Right lobe of liver (tissue), 6 donors: ENCODE data around the gene SYNGR3. TPM values are rescaled to one million over a fixed set of nuclear protein-coding genes. Genes with fewer than 3 reads are reported as not detected.

Source experiments
- ATAC-seq, 4 donors: fragments of 200-7000 bp; cut with Tn5 transposase; one replicate each; pipeline ENCODE4 v1.9.1; 2020; ENCODE audit warnings: mild to moderate bottlenecking in 4 of 4, moderate library complexity in 4 of 4
- DNase-seq, 3 donors: peaks; one replicate each; pipeline ENCODE4 v3.0.0-alpha.2; 2020
- H3K27ac ChIP-seq, 3 donors: fragments of 200-600 bp; one replicate each; pipeline ENCODE4 v1.8.0; 2022
- H3K27me3 ChIP-seq, 2 donors: fragments of 200-600 bp; one replicate each; pipeline ENCODE4 v1.8.0; 2022
- H3K36me3 ChIP-seq, 4 donors: fragments of 200-600 bp; sonication (generic) in 1 of 4; one replicate each; pipeline versions ENCODE4 v1.5.1 to v1.8.0; 2017 to 2022; ENCODE audit warnings: control low read depth in 1 of 4
- H3K4me1 ChIP-seq, 4 donors: fragments of 200-600 bp; sonication (generic) in 1 of 4; one replicate each; pipeline versions ENCODE4 v1.5.1 to v1.8.0; 2017 to 2022; ENCODE audit warnings: control low read depth in 1 of 4
- H3K4me3 ChIP-seq, 3 donors: fragments of 200-600 bp; one replicate each; pipeline ENCODE4 v1.8.0; 2022
- H3K9me3 ChIP-seq, 4 donors: fragments of 200-600 bp; sonication (generic) in 1 of 4; one replicate each; pipeline versions ENCODE4 v1.5.1 to v1.8.0; 2017 to 2022; ENCODE audit warnings: control low read depth in 1 of 4
- POLR2A ChIP-seq: fragments of 450-650 bp; IDR thresholded peaks from one replicate; pipeline ENCODE4 v1.6.1; 2017; ENCODE audit warnings: antibody characterized with exemption, mild to moderate bottlenecking
- WGBS: methylation state at CpG from one replicate; pipeline ENCODE4 v1.1.6; 2018; ENCODE audit warnings: low coverage, low lambda C conversion rate; ENCODE audit not compliant: insufficient coverage; ENCODE audit errors: missing lambda C conversion rate; 5-methylcytosine and 5-hydroxymethylcytosine counted together
- intact Hi-C, 2 donors: fragments of 100-400 bp; cut with DNase I; formaldehyde crosslinking; loops; one replicate each; pipeline versions ENCODE4 v1.11.2 to v1.14.1; 2022
- small RNA-seq, 2 experiments: library from RNA; depleted of rRNA; stranded (forward); fragments of <200 nt; gene quantifications; one replicate each; pipeline ENCODE3, GENCODE V24; 2016
- total RNA-seq, 6 experiments: library from RNA; depleted of rRNA in 2 of 6; stranded (reverse); fragments of >200 nt in 2 of 6; fragmentation: NEBNext Ultra II Directional in 3 of 6; extraction: Animal tissue kit (Norgen Biotek cat#: 25700) in 3 of 6; gene quantifications; one replicate each; pipeline versions ENCODE4 v1.1.0 to v1.2.4, GENCODE V29; 2016 to 2023
- TF ChIP-seq, protein P1 (sequence below), 4 donors: fragments of 200-600 bp in 3 of 4; fragments of 450-650 bp in 1 of 4; IDR thresholded peaks; one replicate each; pipeline versions ENCODE4 v1.5.1 to v1.8.0; 2016 to 2022; ENCODE audit warnings: antibody characterized with exemption in 4 of 4, mild to moderate bottlenecking in 2 of 4
- donor health status: DM: no; HTN: yes; CAD: no.
- donor health status: DM: no; HTN: no; CAD: no.
- donor health status: DM: no; HTN: no; CAD: no.
- donor health status: DM: no; HTN: yes; CAD: no.
- donor health status: DM: no; HTN: yes; CAD: no.

The SYNGR3 gene
- total RNA-seq, 6 experiments from 2014 or later = 0.22 TPM; not detected in 5

DNA sequence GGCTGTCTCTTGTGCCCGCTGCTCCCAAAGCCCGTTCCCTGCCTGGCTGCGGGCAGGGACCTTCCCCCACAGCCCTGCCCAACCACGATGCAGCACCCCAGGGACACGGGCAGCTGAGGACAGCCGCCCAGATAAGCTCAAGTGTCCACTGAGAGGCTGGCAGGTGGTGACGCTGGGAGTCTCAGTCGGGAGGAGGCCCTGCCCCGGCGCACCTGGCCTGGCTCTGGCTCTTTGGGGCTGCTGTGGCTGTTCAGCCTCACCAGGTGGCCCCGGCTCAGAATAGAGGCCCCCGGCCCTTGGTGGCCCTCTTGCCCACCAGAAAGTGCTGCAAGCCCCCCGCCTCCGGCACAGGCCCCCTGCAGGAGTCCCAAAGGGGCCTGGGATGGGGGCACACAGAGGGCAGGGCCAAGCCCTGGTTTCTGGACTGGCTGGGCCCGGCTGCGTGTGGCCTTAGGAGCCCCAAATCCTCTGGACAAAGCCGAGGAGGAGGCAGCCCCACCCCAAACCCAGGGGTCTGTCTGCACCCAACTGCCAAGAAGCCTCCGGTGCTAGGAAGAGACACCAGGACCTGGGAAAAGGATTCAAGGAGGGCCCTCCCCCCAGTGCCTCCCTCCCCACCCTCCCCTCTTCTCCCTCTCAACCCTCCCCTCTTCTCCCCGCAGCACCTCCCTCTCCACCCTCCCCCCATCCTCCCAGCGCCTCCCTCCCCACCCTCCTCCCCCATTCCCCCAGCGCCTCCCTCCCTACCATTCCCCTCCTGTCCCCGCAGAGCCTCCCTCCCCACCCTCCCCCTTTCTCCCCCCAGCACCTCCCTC lies 52.6 kb downstream of the SYNGR3 start:
- ATAC-seq = peak in 2 of 4 donors; percentile 4 to 11
- TF ChIP-seq POLR2A = no peak
- TF ChIP-seq, protein P1, sequence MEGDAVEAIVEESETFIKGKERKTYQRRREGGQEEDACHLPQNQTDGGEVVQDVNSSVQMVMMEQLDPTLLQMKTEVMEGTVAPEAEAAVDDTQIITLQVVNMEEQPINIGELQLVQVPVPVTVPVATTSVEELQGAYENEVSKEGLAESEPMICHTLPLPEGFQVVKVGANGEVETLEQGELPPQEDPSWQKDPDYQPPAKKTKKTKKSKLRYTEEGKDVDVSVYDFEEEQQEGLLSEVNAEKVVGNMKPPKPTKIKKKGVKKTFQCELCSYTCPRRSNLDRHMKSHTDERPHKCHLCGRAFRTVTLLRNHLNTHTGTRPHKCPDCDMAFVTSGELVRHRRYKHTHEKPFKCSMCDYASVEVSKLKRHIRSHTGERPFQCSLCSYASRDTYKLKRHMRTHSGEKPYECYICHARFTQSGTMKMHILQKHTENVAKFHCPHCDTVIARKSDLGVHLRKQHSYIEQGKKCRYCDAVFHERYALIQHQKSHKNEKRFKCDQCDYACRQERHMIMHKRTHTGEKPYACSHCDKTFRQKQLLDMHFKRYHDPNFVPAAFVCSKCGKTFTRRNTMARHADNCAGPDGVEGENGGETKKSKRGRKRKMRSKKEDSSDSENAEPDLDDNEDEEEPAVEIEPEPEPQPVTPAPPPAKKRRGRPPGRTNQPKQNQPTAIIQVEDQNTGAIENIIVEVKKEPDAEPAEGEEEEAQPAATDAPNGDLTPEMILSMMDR (IDR thresholded peaks at IDR 0.05) = no peak
- DNase-seq = peak in 2 of 3 donors; percentile 87 to 90
- no peaks in the 10 kb centered on the region for H3K9me3 ChIP-seq
- H3K4me3 ChIP-seq = no peak overlapping the region
- peak overlapping the region in 2 of 3 donors; percentile 86 to 96 for H3K27ac ChIP-seq
- peaks cover 1 to 47% (median 24%) of the 10 kb centered on the region in 4 donors for H3K4me1 ChIP-seq
- H3K36me3 ChIP-seq = peaks cover 0 to 4% (median 1%) of the 10 kb centered on the region in 4 donors
- 31% methylated on average over 6 of the region's 22 CpGs for WGBS
- no peaks in the 10 kb centered on the region for H3K27me3 ChIP-seq
- intact Hi-C loops = no loop called here

DNA sequence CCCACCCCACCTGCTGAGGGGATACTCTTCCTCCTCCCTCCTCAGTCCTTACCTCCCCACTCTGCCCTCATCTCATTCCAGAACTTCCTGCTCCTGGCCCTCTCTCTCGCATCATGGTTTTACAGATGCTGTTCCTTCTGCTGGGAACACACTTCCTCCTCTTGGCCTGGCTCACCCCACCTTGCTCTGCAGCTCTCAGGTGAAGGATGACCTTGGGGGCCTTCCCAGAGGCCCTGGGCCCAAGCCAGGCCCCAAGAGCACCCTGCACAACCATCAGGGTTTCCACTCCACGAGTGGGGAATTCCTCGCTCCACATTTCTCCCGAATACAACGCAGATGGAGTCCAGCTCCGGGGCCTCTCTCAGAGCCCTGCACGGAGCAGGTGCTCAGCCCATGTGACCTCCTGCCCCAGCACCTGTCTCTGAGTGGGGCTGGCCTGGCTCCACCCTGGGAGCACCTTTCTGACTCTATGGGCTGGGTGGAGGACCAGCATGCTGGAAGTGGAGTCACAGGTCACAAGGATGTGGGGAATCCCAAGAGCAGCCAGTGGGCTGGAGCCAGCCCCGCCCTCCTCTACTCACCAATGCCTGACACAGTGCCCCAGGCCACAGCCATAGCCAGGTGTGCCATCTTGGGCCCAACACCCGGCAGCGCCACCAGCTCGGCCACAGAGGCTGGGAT lies 53.4 kb downstream of the SYNGR3 start:
- Histone ChIP-seq H3K27me3 (no peaks in the 10 kb centered on the region), H3K36me3 (no peaks in the 10 kb centered on the region), H3K4me3 (no peak overlapping the region), H3K4me1 (peaks cover 1 to 44% (median 22%) of the 10 kb centered on the region in 4 donors), H3K27ac (no peak overlapping the region), H3K9me3 (no peaks in the 10 kb centered on the region)
- intact Hi-C loops = no loop called here
- DNase-seq = peak in 1 of 3 donors; percentile 47
- TF ChIP-seq, protein P1 (IDR thresholded peaks at IDR 0.05) = no peak
- TF ChIP-seq POLR2A = no peak
- WGBS = 51% methylated on average over 6 of the region's 11 CpGs
- ATAC-seq = no peak

Small RNA genes lying within 50 kb of the gene (small RNA-seq; reads per million reads assigned to genes)
- gene AC005363.2 (0 reads per million in 2 experiments), gene RN7SL219P (0 reads per million in 2 experiments), gene SNORA10 (0 reads per million in 2 experiments), gene SNORA64 (0 reads per million in 2 experiments)

Other genes starting within 250 kb of the SYNGR3 start
- 10 to 100 TPM; 17.9 to 36.1 (median 23.2) TPM for gene NME3, start 218.4 kb upstream of the SYNGR3 start, total RNA-seq
- 10 to 100 TPM in 1 of 6 experiments, 1 to 10 TPM in 5; 3.8 to 11.1 (median 5.0) TPM for gene EME2, start 217.2 kb upstream of the SYNGR3 start, total RNA-seq
- gene MRPS34, start 216.8 kb upstream of the SYNGR3 start, total RNA-seq = 10 to 100 TPM; 42.5 to 90.5 (median 52.9) TPM
- gene SPSB3, start 207.4 kb upstream of the SYNGR3 start, total RNA-seq = 10 to 100 TPM; 18.6 to 42.5 (median 34.5) TPM
- 10 to 100 TPM; 21.1 to 90.3 (median 32.6) TPM for gene NUBP2, start 207.0 kb upstream of the SYNGR3 start, total RNA-seq
- 100 to 1,000 TPM in 1 of 6 experiments, 10 to 100 TPM in 5; 38.7 to 124 (median 85.3) TPM for gene IGFALS, start 196.3 kb upstream of the SYNGR3 start, total RNA-seq
- gene HAGH, start 163.1 kb upstream of the SYNGR3 start, total RNA-seq = 100 to 1,000 TPM in 4 of 6 experiments, 10 to 100 TPM in 2; 77.9 to 161 (median 143) TPM
- gene FAHD1, start 162.8 kb upstream of the SYNGR3 start, total RNA-seq = 10 to 100 TPM; 25.5 to 96.5 (median 36.0) TPM
- under 1 TPM in 2 of 6 experiments, not detected in 4; 0.39 to 0.40 TPM for gene MEIOB, start 117.8 kb upstream of the SYNGR3 start, total RNA-seq
- gene HS3ST6, start 71.6 kb upstream of the SYNGR3 start, total RNA-seq = not detected
- 100 to 1,000 TPM in 3 of 6 experiments, 10 to 100 TPM in 3; 63.4 to 121 (median 98.5) TPM for gene MSRB1, start 46.8 kb upstream of the SYNGR3 start, total RNA-seq
- under 1 TPM in 1 of 6 experiments, not detected in 5; 0.12 TPM for gene RPL3L, start 35.3 kb upstream of the SYNGR3 start, total RNA-seq
- gene NDUFB10, start 30.4 kb upstream of the SYNGR3 start, total RNA-seq = 100 to 1,000 TPM in 2 of 6 experiments, 10 to 100 TPM in 4; 68.7 to 210 (median 81.2) TPM
- gene RPS2, start 25.1 kb upstream of the SYNGR3 start, total RNA-seq = 1,000 to 10,000 TPM in 1 of 6 experiments, 100 to 1,000 TPM in 5; 451 to 1,052 (median 541) TPM
- not detected for gene RNF151, start 23.1 kb upstream of the SYNGR3 start, total RNA-seq
- gene TBL3, start 17.9 kb upstream of the SYNGR3 start, total RNA-seq = 10 to 100 TPM; 15.8 to 42.4 (median 18.1) TPM
- gene NOXO1, start 8.5 kb upstream of the SYNGR3 start, total RNA-seq = 1 to 10 TPM in 1 of 6 experiments, under 1 TPM in 3, not detected in 2; 0.51 to 1.3 (median 0.60) TPM
- 10 to 100 TPM; 16.1 to 18.6 (median 18.0) TPM for gene GFER, start 5.8 kb upstream of the SYNGR3 start, total RNA-seq
- gene ZNF598, start 19.9 kb downstream of the SYNGR3 start, total RNA-seq = 10 to 100 TPM; 21.6 to 46.4 (median 25.0) TPM
- 10 to 100 TPM in 2 of 6 experiments, 1 to 10 TPM in 4; 2.7 to 12.3 (median 8.2) TPM for gene NPW, start 29.8 kb downstream of the SYNGR3 start, total RNA-seq
- 100 to 1,000 TPM; 129 to 284 (median 186) TPM for gene NHERF2, start 36.9 kb downstream of the SYNGR3 start, total RNA-seq
- 100 to 1,000 TPM in 1 of 6 experiments, 10 to 100 TPM in 5; 12.0 to 127 (median 42.6) TPM for gene NTHL1, start 57.9 kb downstream of the SYNGR3 start, total RNA-seq
- gene TSC2, start 58.0 kb downstream of the SYNGR3 start, total RNA-seq = 100 to 1,000 TPM in 1 of 6 experiments, 10 to 100 TPM in 5; 25.7 to 124 (median 59.4) TPM
- gene PKD1, start 145.9 kb downstream of the SYNGR3 start, total RNA-seq = 10 to 100 TPM; 28.5 to 58.2 (median 42.8) TPM
- gene RAB26, start 158.7 kb downstream of the SYNGR3 start, total RNA-seq = 10 to 100 TPM in 3 of 6 experiments, 1 to 10 TPM in 3; 3.8 to 14.6 (median 8.7) TPM
- 10 to 100 TPM; 40.9 to 56.2 (median 46.2) TPM for gene TRAF7, start 165.8 kb downstream of the SYNGR3 start, total RNA-seq
- gene CASKIN1, start 206.6 kb downstream of the SYNGR3 start, total RNA-seq = not detected
- 10 to 100 TPM; 13.1 to 51.0 (median 17.5) TPM for gene MLST8, start 215.5 kb downstream of the SYNGR3 start, total RNA-seq
- 1 to 10 TPM in 4 of 6 experiments, under 1 TPM in 2; 0.74 to 3.7 (median 2.0) TPM for gene BRICD5, start 220.9 kb downstream of the SYNGR3 start, total RNA-seq
- gene PGP, start 224.9 kb downstream of the SYNGR3 start, total RNA-seq = 10 to 100 TPM in 1 of 6 experiments, 1 to 10 TPM in 5; 3.8 to 14.2 (median 6.9) TPM
- 10 to 100 TPM in 4 of 6 experiments, 1 to 10 TPM in 2; 8.9 to 11.3 (median 10.4) TPM for gene E4F1, start 233.6 kb downstream of the SYNGR3 start, total RNA-seq
- 1 to 10 TPM in 1 of 6 experiments, under 1 TPM in 4, not detected in 1; 0.31 to 1.1 (median 0.40) TPM for gene DNASE1L2, start 246.5 kb downstream of the SYNGR3 start, total RNA-seq